SH-SY5Y (cell line): Measurements from ENCODE around the gene SIDT1.

Experiments
- GATA2 ChIP-seq: IDR thresholded peaks from 2 replicates; pipeline ENCODE4 v1.6.1; 2011; ENCODE audit warnings: mild to moderate bottlenecking, low read depth, low read length
- GATA3 ChIP-seq: IDR thresholded peaks from 2 replicates; pipeline ENCODE4 v1.6.1; 2011; ENCODE audit warnings: low read depth, mild to moderate bottlenecking, low read length, moderate library complexity

GRCh38 chr3:113585228-113585627 lies 52.9 kb downstream of the SIDT1 start:
- TF ChIP-seq GATA2 (no peak), GATA3 (no peak)
